Testis (tissue), 2 donors: ENCODE data around the gene GPC2.

Source experiments
- CTCF ChIP-seq, 3 experiments: fragments of 450-650 bp in 2 of 3; fragments of 200-600 bp in 1 of 3; sonication (generic) in 1 of 3; IDR thresholded peaks; one replicate each; pipeline ENCODE4 v1.5.1; 2016 to 2019; ENCODE audit warnings: antibody characterized with exemption in 3 of 3, mild to moderate bottlenecking in 2 of 3, moderate library complexity in 1 of 3
- POLR2A ChIP-seq: fragments of 450-650 bp; IDR thresholded peaks from one replicate; pipeline ENCODE4 v1.6.1; 2017; ENCODE audit warnings: antibody characterized with exemption, mild to moderate bottlenecking, moderate library complexity

GRCh38 chr7:100152404-100152803 is 24.8 kb downstream of the GPC2 start:
- no peak for TF ChIP-seq CTCF (IDR thresholded peaks at IDR 0.05)
- no peak for TF ChIP-seq POLR2A
